GM21619 (cell line): ENCODE data around the gene DGKI.

Experiments
- ATAC-seq: cut with Tn5 transposase; IDR thresholded peaks from one replicate; pipeline ENCODE4 v1.9.1; 2021; ENCODE audit not compliant: unreplicated experiment

Gene DGKI

GRCh38 chr7:137386966-137387365, 459.8 kb downstream of the DGKI start:
- ATAC-seq, result no peak

GRCh38 chr7:137381045-137381444, 465.7 kb downstream of the DGKI start:
- ATAC-seq, result no peak

- no peak for ATAC-seq
Observed at GRCh38 chr7:137373507-137373906, 473.3 kb downstream of the DGKI start.

- no peak for ATAC-seq
Observed at GRCh38 chr7:137371616-137372015, 475.2 kb downstream of the DGKI start.

- no peak for ATAC-seq
Observed at GRCh38 chr7:137366995-137367394, 479.8 kb downstream of the DGKI start.

GRCh38 chr7:137363683-137364082, 483.1 kb downstream of the DGKI start:
- no peak for ATAC-seq

GRCh38 chr7:137360087-137360679, 486.6 kb downstream of the DGKI start:
- no peak for ATAC-seq

GRCh38 chr7:137354961-137355360, 491.8 kb downstream of the DGKI start:
- no peak for ATAC-seq

- ATAC-seq, result no peak
Observed at GRCh38 chr7:137354396-137354795, 492.4 kb downstream of the DGKI start.

GRCh38 chr7:137351941-137352340, 494.8 kb downstream of the DGKI start:
- no peak for ATAC-seq

- ATAC-seq, result no peak
Observed at GRCh38 chr7:137345799-137346449, 500.9 kb downstream of the DGKI start.

GRCh38 chr7:137343281-137343841, 503.4 kb downstream of the DGKI start, which contains the start of gene PTN:
TSS of gene PTN (minus strand) at chr7:137343733. CDS start at chr7:137254973, 88,760 bp downstream.
- no peak for ATAC-seq

GRCh38 chr7:137342828-137343261, 503.9 kb downstream of the DGKI start:
- no peak for ATAC-seq

- no peak for ATAC-seq
Observed at GRCh38 chr7:137342265-137342664, 504.5 kb downstream of the DGKI start.

GRCh38 chr7:137337902-137338301, 508.9 kb downstream of the DGKI start:
- no peak for ATAC-seq

GRCh38 chr7:137335814-137336213, 511.0 kb downstream of the DGKI start:
- ATAC-seq, result no peak

- ATAC-seq, result no peak
Observed at GRCh38 chr7:137331378-137331777, 515.4 kb downstream of the DGKI start.
